HG03342 (cell line): ENCODE results near the gene SPZ1.
"Not testable (repeated sequence)": the region's sequence is repeated elsewhere in the genome, so short reads cannot be mapped to it uniquely, and the experiment has no call there.

Experiments
- ATAC-seq: cut with Tn5 transposase; IDR thresholded peaks from one replicate; pipeline ENCODE4 v1.9.1; 2021; ENCODE audit warnings: mild to moderate bottlenecking, moderate library complexity; ENCODE audit not compliant: unreplicated experiment

SPZ1 gene

DNA sequence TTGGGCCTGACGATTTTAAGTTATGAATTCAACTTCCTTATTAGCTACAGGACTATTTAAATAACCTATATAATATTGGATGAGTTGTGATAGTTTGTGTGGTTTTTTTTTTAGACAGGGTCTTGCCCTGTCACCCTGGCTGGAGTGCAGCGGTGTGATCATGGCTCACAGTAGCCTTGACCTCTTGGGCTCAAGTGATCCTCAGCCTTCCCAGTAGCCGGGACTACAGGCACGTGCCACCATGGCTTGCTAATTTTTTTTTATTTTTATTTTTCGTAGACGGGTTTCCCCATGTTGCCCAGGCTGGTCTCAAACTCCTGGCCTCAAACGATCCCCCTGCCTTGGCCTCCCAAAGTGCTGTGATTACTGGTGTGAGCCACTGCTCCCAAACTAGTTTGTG lies 17.6 kb downstream of the SPZ1 start:
- ATAC-seq, result no peak

DNA sequence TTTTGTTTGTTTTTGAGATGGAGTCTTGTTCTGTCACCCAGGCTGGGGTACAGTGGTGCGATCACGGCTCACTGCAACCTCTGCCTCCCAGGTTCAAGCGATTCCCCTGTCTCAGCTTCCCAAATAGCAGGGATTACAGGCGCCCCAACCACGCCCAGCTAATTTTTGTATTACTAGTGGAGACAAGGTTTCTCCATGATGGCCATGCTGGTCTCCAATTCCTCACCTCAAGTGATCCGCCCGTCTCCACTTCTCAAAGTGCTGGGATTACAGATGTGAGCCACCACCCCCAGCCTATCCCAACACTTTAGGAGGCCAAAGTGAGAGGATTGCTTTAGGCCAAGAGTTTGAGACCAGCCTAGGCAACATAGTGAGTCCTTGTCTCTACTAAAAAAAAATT lies 19.3 kb downstream of the SPZ1 start:
- ATAC-seq, result no peak

DNA sequence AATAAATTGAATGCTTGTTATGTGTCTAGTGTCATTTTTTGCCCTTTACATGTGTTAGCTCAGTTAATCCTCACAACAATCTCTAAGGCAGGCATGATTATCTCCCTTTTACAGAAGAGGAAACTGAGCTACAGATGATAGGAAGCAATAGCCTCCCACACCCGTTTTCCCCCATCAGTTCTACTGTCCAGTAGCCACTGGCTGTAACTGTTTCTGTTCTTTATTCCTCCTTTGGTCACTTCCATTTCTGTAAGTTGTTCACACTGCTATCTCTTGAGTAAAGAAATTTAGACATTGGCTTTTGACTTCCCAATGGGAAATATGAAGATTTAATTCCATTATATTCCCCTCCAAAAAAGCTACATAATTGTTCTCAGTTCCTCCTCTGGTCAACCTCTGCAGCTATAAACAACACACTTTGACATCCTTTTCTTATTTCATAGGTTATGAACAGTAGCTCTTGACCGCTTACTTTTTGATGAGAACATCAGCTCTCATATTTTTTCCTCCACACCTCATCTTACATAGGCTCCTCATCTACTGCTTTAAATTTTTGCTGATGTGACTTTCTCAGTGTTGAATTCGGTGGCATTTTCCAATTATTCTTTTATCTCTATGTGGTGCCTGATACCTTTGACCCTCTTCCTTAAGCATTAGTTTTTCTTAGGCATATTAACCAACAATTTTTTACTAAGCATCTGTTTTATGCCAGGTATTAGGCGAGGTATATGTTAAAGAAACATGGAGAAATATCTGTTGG lies 21.4 kb downstream of the SPZ1 start:
- no peak for ATAC-seq

DNA sequence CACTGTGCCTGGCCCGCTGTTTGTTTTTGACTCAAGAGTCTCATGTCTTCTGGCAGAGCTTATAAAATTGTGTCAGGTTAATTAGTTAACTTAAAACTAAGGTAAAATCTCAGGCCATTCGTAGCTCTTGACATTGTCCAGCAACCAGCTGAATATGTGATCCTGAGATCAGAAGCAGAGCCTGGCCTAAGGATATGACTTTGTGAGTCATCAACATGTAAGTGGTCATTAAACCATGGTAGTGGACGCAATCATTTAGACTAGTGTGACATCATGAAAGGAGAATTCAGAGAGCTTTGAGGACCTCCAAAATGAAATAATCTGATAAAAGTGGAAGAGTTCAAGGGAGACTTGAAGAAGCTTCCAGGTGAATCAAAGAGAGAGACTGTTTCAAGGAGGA lies 23.3 kb downstream of the SPZ1 start:
- ATAC-seq, result no peak

DNA sequence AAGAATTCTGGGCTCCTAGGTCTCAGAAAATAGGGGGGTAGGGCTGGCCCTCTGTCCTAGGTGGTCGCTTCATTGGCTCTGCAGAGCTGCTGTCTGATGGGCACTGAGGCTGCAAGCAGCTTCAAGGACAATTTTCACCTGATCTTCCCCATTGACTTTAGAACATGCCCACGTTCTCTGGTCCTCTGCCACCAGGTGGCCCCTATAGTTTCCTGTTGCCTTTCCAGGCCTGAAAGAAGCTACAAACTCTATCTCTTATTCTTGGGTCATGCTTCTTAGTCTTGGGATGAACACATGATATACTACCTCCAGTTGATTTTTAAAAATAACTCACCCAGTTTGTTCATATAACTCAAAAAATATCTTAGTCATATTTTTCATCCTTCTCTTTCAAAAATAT lies 26.3 kb downstream of the SPZ1 start:
- ATAC-seq, result no peak

DNA sequence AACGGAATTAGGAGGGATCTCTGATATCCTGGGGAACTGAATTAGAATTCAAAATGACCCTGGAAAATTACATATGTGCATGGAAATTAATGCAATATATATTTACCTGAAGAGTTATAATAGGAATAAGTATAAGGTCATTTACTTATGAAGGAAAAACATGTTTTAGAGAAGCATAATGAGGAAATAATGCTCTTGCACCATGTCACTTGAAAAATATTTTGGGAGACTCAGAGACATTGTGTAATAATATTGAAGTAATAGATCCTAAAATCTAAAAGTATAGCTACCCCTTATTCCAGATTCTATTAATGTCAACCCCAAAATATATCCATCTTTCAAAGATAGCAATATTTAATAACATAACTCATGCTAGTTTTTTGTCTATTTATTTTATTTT lies 28.4 kb downstream of the SPZ1 start:
- ATAC-seq, result no peak

DNA sequence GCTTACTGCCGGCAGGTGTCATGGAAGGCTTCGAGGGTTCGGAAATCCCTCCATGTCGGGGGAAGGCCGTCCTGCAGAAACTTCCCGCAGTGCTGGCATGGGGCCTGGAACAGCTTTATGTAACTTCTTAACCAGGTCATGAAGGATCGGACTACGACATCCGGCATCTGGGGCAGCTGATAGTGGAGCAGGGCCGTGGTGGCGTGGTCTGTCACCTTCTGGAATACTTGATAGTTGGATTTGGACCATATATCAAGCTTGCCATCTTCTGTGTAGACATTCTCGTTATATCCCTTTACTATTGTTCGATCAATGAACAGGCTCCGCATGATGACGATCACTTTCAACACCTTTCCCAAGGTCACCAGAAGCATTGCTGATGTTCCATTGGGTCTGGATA lies 31.2 kb downstream of the SPZ1 start:
- not testable (repeated sequence) for ATAC-seq

DNA sequence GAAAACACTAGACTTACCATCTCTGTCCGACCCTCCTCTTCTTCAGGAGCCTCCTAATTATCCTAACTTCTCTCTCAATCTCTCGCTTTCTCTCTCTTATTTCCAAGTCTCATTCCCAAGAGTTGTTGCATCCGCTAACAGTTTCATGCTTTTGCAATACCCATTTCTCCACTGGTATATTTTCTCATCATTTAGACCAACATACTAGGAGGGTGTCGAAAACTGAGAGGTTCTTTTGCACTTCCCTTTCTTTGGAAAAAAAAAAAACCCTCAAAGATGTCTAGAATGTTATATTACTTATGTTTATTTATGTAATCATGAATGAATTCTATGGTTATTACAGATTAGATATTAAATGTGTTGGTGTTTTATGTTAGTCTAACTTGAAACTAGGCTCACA lies 35.9 kb downstream of the SPZ1 start:
- no peak for ATAC-seq

DNA sequence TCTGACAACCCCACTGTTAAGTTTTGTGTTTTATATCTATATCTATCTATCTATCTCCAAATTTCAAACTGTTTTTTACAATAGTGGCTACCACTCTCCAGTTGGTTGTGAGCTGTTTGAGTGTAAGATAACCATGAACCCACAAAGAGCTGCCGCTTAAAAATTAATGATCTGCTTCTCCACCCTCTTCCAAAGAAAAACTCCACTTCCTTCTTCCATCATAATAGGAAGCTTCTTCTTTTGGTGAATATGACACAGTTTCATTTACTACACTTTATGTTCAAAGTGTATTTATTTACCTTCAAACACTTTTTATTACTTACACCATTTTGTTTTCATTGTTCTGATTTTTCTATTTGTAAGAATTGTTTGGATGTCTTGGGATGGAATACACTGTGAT lies 37.9 kb downstream of the SPZ1 start:
- ATAC-seq, result no peak

DNA sequence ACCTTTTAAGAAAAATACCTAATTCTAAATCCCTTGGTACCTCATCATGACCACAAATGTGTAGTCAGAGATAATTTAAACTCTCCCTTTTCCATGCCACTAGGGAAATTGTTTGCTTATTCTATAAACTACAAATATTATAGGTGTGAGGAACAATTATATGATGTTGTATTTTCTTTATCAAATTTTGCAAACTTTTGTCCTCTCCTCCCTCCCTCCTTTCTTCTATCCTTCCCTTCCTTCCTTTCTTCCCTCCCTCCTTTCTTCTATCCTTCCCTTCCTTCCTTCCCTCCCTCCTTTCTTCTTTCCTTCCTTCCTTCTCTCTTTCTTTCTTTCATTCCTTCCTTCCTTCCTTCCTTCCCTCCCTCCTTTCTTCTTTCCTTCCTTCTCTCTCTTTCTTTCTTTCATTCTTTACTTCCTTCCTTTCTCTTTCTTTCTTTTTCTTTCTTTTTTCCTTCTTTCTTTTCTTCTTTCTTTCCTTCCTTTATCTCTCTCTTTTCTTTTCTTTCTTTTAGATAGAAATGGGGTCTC lies 41.2 kb downstream of the SPZ1 start:
- ATAC-seq, result no peak

DNA sequence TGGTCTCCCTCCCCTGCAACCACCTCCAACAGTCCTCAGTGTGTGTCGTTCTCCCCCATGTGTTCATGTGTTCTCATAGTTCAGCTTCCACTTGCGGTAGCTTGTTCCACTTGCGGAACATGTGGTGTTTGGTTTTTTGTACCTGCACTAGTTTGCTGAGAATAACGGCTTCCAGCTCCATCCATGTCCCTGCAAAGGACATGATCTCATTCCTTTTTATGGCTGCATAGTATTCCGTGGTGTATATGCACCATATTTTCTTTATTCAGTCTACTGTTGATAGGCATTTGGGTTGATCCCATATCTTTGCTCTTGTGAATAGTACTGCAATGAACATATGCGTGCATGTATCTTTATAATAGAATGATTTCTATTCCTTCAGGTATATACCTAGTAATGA lies 45.1 kb downstream of the SPZ1 start:
- ATAC-seq, result no peak

DNA sequence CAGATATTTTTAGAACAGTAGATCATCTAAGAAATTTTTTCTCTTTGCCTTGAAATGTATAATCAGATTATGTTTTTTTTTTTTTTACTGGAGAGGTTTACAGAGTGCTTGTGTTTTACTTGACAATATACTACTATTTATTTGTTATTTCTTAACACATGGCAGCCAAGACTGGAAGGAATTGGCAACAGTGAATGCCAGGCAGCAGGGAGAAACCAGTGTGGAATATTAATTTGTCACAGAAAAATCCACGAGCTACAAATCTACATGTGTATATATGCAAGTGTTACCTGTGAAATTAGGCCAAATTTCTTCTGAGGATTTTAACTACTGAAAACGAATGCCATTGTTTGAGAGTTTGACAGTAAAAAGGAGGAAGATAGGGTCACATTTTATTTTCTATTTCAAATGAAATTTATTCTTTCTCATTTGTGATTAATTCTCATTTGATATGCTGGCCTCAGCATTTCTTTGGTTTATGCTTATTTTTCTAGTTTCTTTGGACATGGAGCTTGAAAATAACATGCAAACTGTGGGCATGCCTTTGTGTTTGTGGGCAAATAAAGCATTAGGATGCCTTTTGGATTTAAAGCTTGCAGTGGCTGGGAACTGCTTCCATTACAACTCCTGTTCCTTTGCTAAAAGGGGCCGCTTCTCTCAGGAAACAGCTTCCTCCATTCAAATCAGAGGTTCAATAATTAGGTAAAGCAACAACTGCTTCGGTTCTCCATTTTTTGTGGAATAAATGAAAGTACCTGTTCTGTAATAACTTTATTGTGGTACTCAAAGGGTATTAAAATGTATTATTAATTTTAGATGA lies 49.1 kb downstream of the SPZ1 start:
- no peak for ATAC-seq

DNA sequence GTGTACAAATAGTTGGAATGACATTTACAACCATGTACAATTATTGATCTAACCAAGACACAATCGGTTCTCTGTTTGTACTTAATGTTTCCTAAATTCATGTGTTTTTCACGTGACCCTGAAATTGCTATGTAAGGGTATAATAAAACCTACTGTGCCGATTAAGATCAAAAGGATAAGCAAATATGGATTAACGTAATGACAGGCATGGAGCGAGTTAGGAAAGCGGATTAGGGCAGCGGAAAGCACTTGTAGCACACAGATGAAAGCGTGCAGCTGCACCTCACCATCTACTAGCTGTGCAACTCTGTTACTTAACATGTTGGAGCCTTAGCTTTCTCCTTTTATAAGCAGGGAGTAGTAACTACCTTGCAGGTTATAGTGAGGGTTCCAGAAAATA lies 49.7 kb downstream of the SPZ1 start:
- ATAC-seq, result no peak

DNA sequence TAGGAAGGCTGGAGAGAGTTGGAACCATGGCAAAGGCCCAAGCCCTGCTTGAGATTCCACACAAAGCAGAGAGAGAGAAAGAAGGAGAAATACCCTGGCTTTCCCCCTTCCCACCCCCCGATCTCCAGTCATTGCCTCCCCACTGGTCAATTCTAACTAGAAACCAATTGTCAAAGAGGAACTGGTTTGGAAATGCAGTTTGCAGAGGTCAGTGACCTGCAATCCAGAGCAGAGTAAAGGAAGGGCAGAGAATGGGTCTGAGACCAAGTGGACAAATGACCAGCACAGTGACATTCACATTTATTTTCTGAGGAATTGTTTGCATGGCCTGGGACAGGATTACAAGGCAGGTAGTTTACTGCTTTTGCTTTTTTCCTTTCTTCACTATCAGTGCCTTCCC lies 50.6 kb downstream of the SPZ1 start:
- no peak for ATAC-seq
